Measurements from ENCODE around the gene ACTN1.
A peak's percentile ranks its signal among the peaks of the same experiment; 100 is the strongest.

ACTN1 gene

DNA sequence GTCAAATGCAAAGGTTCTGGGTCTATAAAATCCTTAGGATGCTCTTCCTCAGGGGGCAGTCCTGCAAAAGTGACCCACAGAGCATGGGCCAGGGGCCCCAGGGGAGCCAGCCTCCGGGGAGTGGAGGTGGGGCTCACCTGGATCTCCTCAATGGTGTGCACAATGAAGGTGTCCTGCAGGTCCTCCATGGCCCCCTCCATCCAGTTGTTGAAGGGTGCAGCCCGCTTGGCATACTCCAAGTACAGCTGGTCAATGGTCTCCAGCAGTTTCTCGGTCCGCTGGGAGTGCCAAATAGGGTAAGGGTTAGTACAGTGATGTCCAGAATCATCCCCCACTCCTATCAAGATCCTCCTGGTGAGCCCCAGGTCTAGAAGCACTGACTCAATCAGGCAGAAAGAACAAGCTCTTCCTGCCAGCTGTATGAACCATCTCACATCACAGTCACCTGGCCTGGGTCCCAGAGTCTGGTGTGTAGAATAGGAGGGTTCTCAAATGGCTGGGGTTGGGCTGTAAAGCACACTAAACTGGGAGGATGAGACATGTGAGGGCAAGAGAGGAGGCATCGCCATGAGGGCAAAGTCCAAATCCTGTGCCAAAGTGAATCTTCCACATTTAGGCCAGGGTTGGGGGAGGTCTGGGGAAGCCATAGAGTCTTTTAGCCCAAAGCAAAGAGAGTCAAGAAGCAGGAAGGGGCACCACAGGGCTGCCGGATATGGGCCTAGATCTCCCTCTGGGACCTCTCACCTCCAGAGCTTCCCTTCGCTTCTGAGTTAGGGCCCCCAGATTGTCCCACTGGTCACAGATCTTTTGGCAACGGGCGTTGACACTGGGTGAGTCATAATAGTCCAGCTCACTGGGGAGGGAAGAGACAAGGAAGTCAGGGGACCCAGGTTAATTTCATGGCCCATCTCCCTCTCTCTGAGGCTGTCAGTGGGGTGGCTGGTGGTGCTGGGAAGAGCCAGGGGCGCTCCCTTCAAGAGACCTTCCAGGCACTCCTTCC lies 94.8 kb downstream of the ACTN1 start:
- Histone ChIP-seq H3K27ac (peak overlapping the region in 8 of 21 experiments; percentile 8 to 55 (median 40)), H3K4me3 (no peak overlapping the region)

GRCh38 chr14:68882235-68882634 lies 96.9 kb downstream of the ACTN1 start:
- no peak overlapping the region for H3K27ac ChIP-seq
- H3K4me3 ChIP-seq = no peak overlapping the region

GRCh38 chr14:68881396-68881795 lies 97.7 kb downstream of the ACTN1 start:
- Histone ChIP-seq H3K27ac (no peak overlapping the region), H3K4me3 (no peak overlapping the region)

GRCh38 chr14:68880581-68881105 lies 98.5 kb downstream of the ACTN1 start:
- Histone ChIP-seq H3K4me3 (no peak overlapping the region), H3K27ac (no peak overlapping the region)

DNA sequence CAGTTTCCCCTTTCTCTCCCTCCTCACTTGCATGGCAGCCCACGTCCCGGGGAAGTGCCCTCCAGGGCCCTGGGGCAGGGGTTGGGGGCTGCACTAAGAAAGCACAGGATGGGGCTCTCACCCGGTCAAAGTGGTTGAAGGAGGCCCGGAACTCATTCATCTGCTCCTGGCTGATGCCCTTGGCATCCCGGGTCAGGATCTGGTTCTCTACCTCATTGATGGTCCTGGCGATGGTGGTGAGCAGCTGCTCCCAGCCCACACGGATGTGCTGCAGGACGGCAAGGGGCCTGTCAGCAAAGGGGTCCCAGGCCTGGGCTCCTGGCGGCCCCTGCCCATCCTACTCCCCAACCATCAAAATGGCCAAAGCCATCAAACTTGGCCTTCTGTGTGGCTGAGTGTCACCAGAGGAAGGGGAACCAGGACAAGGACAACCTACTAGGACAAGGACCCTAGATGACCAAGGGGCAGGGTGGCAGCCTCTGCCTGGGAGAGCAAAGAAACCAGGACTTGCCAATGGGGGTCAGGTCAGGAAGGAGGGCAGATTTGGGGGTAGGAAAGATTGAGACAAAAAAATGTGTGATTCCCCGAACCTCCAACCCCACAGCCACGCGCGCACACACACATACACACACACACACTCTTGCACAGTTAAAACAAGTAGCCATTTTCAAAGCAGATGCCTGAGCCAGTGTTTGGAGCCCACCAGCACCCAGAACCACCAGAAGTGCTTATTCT lies 99.1 kb downstream of the ACTN1 start:
- H3K4me3 ChIP-seq = no peak overlapping the region
- no peak overlapping the region for H3K27ac ChIP-seq

DNA sequence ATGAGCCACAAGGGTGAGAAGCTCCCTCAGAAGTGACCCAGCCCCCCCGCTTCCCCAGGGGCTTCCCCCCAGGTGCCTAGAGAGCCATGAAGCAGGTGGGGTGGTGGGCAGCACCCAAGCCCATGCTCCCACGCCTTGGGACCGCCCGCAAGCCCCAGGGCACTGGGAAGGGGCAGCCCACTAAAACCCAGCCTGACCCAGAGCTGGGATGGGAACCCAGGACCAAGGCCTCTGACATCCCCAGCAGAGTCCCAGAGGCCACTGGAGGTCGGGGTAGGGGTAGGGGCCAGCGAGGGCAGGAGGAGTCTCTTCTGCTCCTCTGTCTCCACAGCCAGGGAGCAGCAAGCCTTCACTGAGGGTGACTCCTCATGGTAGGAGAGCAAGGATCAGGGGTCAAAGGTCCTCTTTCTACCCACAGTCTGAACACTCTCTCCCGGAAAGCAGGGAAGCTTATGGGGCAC lies 99.8 kb downstream of the ACTN1 start:
- no peak overlapping the region for H3K4me3 ChIP-seq
- H3K27ac ChIP-seq = no peak overlapping the region

DNA sequence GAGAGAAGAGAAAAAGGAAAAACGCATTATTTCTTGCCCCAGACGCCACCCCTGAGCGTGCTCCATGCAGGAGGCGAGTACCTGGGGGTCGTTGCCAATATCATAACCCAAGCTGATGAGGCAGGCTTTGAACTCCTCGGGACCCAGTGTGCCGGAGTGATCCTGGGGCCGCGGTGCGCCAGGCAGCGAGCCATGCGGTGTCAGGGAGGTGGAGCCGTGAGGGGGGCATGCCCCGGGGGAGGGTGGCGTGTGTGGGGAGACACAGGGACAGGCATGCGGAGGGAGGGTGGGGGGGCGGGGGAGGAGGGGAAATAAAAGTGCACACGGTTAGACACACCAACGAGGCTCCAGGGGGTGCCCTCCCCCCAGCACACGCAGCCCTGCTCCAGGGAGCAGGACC lies 100.2 kb downstream of the ACTN1 start:
- Histone ChIP-seq H3K4me3 (no peak overlapping the region), H3K27ac (no peak overlapping the region)

DNA sequence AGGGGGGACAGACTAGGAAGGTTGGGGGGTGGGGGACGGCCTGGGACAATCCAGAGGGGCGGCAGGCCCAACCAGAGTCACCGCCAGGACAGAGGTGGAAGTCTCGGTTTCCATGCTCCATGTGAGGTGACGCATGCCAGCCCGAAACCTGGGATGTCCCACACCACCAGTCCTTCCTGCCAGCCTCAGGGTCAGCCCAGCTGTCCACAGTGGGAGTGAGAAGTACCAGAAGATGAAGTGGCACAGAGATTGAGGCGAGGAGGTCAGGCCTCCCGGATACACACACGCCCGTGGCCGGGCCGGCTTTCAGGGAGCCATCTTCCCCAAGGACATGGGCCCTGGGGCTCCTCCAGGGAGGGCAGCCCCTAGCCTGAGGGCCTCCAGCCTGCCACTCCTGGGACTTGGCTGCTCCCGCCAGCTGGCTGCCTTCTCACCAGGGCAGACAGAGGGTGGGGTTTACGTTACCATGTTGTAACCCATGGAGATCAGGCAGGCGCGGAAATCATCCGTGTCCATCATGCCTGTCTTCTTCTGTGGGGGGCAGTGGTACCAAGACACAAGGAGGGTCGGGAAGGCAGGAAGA lies 101.0 kb downstream of the ACTN1 start:
- no peak overlapping the region for H3K27ac ChIP-seq
- no peak overlapping the region for H3K4me3 ChIP-seq

DNA sequence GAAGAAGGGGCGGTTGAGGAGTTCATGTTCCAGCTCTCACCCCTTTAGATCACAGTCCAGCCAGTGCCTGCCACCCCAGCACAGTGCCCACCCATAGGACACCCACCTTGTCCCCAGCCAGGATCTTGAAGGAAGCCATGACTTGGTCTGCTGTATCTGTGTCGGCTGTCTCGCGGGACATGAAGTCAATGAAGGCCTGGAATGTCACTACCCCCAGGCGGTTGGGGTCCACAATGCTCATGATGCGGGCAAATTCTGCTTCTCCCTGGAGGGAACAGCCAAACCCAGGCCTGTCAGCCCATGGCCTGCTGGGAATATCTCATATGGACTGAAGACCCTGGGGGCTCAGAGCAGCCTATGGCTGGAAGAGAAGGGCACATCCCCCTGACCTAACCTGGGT lies 102.1 kb downstream of the ACTN1 start:
- H3K27ac ChIP-seq = no peak overlapping the region
- H3K4me3 ChIP-seq = no peak overlapping the region

- Histone ChIP-seq H3K4me3 (peak overlapping the region in 1 of 7 experiments; percentile 19), H3K27ac (no peak overlapping the region)
These were observed 104.4 kb downstream of the ACTN1 start for GRCh38 chr14:68874746-68875155.

- Histone ChIP-seq H3K4me3 (no peak overlapping the region), H3K27ac (no peak overlapping the region)
These were observed 105.7 kb downstream of the ACTN1 start for GRCh38 chr14:68873376-68873775.

- Histone ChIP-seq H3K27ac (no peak overlapping the region), H3K4me3 (no peak overlapping the region)
These were observed 107.7 kb downstream of the ACTN1 start for GRCh38 chr14:68871392-68871791.

GRCh38 chr14:68866991-68867533 lies 112.0 kb downstream of the ACTN1 start:
- Histone ChIP-seq H3K4me3 (no peak overlapping the region), H3K27ac (no peak overlapping the region)

DNA sequence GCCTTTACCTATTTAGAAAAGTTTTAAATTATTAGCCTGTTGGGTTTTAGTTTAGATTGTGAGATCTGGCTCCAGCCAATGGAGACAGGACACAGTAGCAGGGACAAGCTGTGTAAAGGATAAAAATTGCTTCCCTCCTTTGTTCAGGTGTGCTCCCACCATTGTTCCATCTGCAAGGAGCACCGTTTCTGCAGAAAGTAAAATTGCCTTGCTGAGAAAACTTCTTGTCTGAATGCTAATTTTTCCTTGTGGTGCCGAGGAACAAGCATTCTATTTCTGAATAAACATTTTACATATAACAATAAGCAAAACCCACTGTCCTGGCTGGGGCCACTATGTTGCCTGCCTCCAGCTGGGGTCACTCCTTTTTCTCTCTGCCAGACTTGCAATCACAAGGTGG lies 113.6 kb downstream of the ACTN1 start:
- H3K27ac ChIP-seq = no peak overlapping the region
- H3K4me3 ChIP-seq = no peak overlapping the region

DNA sequence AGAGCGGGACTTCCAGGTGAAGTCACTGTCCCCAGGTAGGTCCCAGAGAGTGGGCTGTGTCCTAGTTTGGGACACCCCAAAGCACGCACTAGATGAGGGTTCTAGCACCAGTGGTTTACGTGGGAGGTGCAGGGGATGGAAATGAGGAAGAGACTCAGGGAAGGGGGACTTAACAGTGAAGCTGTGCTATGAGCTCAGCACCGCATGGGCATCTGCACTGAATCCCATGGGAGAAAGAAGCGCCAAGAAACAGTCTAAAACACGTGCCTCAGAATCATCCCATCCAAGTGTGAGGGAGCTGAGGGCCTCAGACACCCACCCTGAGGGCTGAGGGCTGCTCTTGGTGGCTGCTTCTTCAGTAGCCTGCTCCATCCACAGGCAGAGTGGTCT lies 114.7 kb downstream of the ACTN1 start:
- Histone ChIP-seq H3K27ac (no peak overlapping the region), H3K4me3 (no peak overlapping the region)

DNA sequence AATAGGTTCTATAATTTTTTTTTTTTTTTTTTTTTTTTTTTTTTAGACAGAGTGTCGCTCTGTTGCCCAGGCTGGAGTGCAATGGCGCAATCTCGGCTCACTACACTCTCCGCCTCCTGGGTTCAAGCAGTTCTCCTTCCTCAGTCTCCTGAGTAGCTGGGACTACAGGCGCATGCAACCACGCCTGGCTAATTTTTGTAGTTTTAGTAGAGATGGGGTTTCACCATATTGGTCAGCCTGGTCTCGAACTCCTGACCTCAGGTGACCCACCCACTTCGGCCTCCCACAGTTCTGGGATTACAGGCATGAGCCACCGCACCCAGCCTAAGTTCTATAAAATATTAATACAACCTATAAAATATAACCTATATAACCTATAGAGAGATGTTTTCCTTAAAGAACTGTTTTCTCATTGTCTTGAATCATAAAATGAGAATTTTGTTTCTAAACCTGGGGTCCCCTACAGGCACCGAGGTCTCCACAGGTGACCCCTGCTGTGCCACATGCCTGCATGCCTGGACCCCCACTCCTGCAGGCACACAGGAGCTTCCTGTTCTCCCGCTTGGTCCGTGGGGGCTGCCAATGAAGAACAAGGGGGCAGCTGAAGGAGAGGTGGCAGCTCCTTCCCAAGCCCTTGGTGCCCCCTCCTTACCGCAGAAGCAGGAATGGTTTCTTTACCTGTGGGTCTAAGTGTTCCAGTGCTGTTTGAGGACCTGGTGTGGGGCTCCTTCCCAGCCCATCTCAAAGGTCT lies 115.3 kb downstream of the ACTN1 start:
- Histone ChIP-seq H3K27ac (no peak overlapping the region), H3K4me3 (no peak overlapping the region)

- no peak overlapping the region for H3K27ac ChIP-seq
These were observed 116.0 kb downstream of the ACTN1 start for GRCh38 chr14:68862954-68863594.

DNA sequence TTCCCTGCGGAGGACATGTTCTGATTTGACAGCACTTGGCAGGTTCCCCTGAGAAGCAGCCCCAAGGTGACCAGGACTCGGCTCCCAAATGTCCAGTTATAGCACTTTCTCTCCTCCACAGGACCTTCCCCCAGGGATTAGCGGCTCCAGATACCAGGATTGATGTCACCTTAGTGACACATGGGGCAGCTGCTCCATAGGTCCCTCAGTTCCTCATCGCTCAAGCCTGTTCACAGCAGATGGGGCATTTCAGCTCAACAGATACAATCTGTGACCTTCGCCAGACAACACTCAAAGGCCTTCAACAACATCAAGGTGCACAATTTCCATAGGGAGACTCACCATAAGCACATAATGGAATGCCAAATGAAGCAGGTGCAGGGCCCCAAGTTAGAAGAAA lies 118.3 kb downstream of the ACTN1 start:
- Histone ChIP-seq H3K4me3 (no peak overlapping the region), H3K27ac (no peak overlapping the region)

More at GRCh38 chr14:68862954-68863594, 116.0 kb downstream of the ACTN1 start:
- H3K4me3 ChIP-seq = no peak overlapping the region

Measured in skin epidermis (tissue), 12 donors.